K562 (cell line): ENCODE data around the gene SOCS2. TPM values are rescaled to one million over a fixed set of nuclear protein-coding genes. Genes with fewer than 3 reads are reported as not detected.

Experiments
- ATF7 ChIP-seq: fragments of 450-650 bp; IDR thresholded peaks from 2 replicates; pipeline ENCODE4 v1.7.1; 2014; ENCODE audit warnings: mild to moderate bottlenecking, moderate library complexity
- CBFA2T3 ChIP-seq: fragments of 450-650 bp; IDR thresholded peaks from 2 replicates; pipeline ENCODE4 v1.6.1; 2017
- FOXJ3 ChIP-seq: sonication (generic); formaldehyde crosslinking; IDR thresholded peaks from 2 replicates; pipeline ENCODE4 v1.4.0; 2020; ENCODE audit warnings: mild to moderate bottlenecking, missing genetic modification reagents
- JUN ChIP-seq, 2 experiments: sonication (generic) in 1 of 2; formaldehyde crosslinking in 1 of 2; IDR thresholded peaks; 2 replicates each; pipeline versions ENCODE4 v1.6.1 to v1.8.0; 2012 to 2022; ENCODE audit warnings: borderline replicate concordance in 2 of 2, mild to moderate bottlenecking in 2 of 2, improper control_type of control experiment in 1 of 2, low read depth in 1 of 2, low read length in 1 of 2, missing genetic modification reagents in 1 of 2
- MEF2D ChIP-seq: conservative IDR thresholded peaks from 2 replicates; pipeline ENCODE4 v1.6.1; 2016; ENCODE audit warnings: low read depth, missing genetic modification characterization, missing compliant biosample characterization
- MEIS2 ChIP-seq: fragments of 450-650 bp; IDR thresholded peaks from 2 replicates; pipeline ENCODE4 v1.6.1; 2014; ENCODE audit warnings: mild to moderate bottlenecking; ENCODE audit not compliant: partially characterized antibody
- TOE1 ChIP-seq, 2 experiments: fragments of 450-650 bp in 1 of 2; sonication (generic) in 1 of 2; formaldehyde crosslinking in 1 of 2; IDR thresholded peaks; 2 replicates each; pipeline versions ENCODE4 v1.7.1 to v1.8.0; 2016 to 2022; ENCODE audit warnings: borderline replicate concordance in 2 of 2, mild to moderate bottlenecking in 2 of 2, antibody characterized with exemption in 1 of 2, inconsistent platforms in 1 of 2, low read depth in 1 of 2, missing genetic modification reagents in 1 of 2, moderate library complexity in 1 of 2
- TRIM24 ChIP-seq, 2 experiments: fragments of 450-650 bp; IDR thresholded peaks; 2 replicates each; pipeline ENCODE4 v1.6.1; 2016
- polyA plus RNA-seq, 8 experiments: library from polyadenylated mRNA; depleted of rRNA in 4 of 8; stranded (reverse) in 5 of 8; unstranded in 3 of 8; fragments of >200 nt; fragmentation: Nextera tagmentation in 2 of 8; fragmentation: Illumina TruSeq in 1 of 8; extraction: Ambion mirVana in 2 of 8; extraction: Trizol in 1 of 8; gene quantifications; 2 replicates each; pipeline versions ENCODE4 v1.2.1 to v1.2.3, GENCODE V29; 2011 to 2014; ENCODE audit warnings: inconsistent platforms in 1 of 8, missing spikeins in 1 of 8
- total RNA-seq, 7 experiments: library from RNA; depleted of rRNA in 6 of 7; stranded (reverse); fragments of >200 nt in 6 of 7; fragmentation: Illumina TruSeq in 2 of 7; extraction: Trizol in 2 of 7; gene quantifications; 2 replicates each; pipeline versions ENCODE4 v1.2.1 to v1.2.3, GENCODE V29; 2011 to 2021; ENCODE audit warnings: low replicate concordance in 1 of 7
- TF ChIP-seq, protein P1 (sequence below), 2 experiments: fragments of 450-650 bp; formaldehyde crosslinking in 1 of 2; IDR thresholded peaks; 2 replicates each; pipeline versions ENCODE4 v1.4.0 to v1.6.1; 2014 to 2020; ENCODE audit warnings: mild to moderate bottlenecking in 2 of 2, borderline replicate concordance in 1 of 2, low read depth in 1 of 2
- TF ChIP-seq, protein P2 (sequence below): fragments of 450-650 bp; IDR thresholded peaks from 2 replicates; pipeline ENCODE4 v1.6.1; 2017; ENCODE audit warnings: antibody characterized with exemption, mild to moderate bottlenecking
- TF ChIP-seq, protein P3 (sequence below), 2 experiments: fragments of 450-650 bp in 1 of 2; sonication (generic) in 1 of 2; formaldehyde crosslinking in 1 of 2; IDR thresholded peaks in 1 of 2; conservative IDR thresholded peaks in 1 of 2; 2 replicates each; pipeline versions ENCODE4 v1.6.1 to v1.8.1; 2016 to 2023; ENCODE audit warnings: mild to moderate bottlenecking in 2 of 2, moderate library complexity in 2 of 2, inconsistent platforms in 1 of 2, missing genetic modification reagents in 1 of 2

The SOCS2 gene
- total and polyA plus RNA-seq, 9 of the 15 experiments (the other 6 are each of a cell fraction or from before 2014, with no cell fraction given) = 37.0 to 162 (median 98.7) TPM

DNA sequence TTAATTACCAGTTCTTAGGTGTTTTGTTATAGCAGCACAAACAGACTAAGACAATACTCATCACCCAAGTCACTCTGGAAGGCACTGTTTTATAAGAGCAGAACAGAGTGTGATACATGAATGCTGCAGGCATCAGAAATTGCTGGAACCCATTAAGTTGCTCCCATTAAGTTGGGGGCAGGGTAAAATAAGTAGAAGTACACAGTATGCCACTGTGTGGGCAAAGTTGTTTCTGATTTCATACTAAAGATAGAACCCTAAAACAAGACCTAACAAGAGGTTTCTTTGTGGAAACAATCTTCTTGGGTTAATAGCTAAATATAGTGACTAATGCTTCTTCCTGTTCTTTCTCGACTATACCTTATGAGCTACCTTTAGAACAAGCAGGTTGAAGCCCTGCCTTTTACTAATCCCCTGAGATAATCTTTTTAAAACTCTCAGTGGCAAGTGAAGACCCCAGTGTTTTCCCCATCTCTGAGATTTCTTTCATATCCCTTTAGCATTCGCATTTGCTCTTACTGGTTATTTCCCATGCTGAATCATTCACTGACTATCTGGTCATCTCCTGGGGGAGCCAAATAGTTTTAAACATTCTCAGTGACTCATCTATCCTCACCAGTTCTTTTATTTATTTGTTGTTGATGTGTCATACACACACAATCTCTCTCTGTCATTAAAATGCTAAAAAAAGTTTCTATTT lies 52.3 kb downstream of the SOCS2 start (continued):
- TF ChIP-seq, protein P1, sequence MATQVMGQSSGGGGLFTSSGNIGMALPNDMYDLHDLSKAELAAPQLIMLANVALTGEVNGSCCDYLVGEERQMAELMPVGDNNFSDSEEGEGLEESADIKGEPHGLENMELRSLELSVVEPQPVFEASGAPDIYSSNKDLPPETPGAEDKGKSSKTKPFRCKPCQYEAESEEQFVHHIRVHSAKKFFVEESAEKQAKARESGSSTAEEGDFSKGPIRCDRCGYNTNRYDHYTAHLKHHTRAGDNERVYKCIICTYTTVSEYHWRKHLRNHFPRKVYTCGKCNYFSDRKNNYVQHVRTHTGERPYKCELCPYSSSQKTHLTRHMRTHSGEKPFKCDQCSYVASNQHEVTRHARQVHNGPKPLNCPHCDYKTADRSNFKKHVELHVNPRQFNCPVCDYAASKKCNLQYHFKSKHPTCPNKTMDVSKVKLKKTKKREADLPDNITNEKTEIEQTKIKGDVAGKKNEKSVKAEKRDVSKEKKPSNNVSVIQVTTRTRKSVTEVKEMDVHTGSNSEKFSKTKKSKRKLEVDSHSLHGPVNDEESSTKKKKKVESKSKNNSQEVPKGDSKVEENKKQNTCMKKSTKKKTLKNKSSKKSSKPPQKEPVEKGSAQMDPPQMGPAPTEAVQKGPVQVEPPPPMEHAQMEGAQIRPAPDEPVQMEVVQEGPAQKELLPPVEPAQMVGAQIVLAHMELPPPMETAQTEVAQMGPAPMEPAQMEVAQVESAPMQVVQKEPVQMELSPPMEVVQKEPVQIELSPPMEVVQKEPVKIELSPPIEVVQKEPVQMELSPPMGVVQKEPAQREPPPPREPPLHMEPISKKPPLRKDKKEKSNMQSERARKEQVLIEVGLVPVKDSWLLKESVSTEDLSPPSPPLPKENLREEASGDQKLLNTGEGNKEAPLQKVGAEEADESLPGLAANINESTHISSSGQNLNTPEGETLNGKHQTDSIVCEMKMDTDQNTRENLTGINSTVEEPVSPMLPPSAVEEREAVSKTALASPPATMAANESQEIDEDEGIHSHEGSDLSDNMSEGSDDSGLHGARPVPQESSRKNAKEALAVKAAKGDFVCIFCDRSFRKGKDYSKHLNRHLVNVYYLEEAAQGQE (IDR thresholded peaks at IDR 0.05; ENCODE audit: borderline replicate concordance) = peak; percentile 35; the same call in 1 of the 2 replicates
- TF ChIP-seq, protein P1 (CRISPR knock-in tag; IDR thresholded peaks at IDR 0.05; ENCODE audit: low read depth) = no peak
- TF ChIP-seq ATF7 (peak; percentile 39; the same call in 1 of the 2 replicates), TOE1 (IDR thresholded peaks at IDR 0.05; ENCODE audit: borderline replicate concordance) (peak; percentile 30; the same call in 1 of the 2 replicates), TOE1 (CRISPR knock-in tag; IDR thresholded peaks at IDR 0.05; ENCODE audit: borderline replicate concordance, low read depth) (no peak), FOXJ3 (CRISPR knock-in tag) (no peak), JUN (IDR thresholded peaks at IDR 0.05; ENCODE audit: borderline replicate concordance, low read depth, low read length) (peak; percentile 93), JUN (CRISPR knock-in tag; IDR thresholded peaks at IDR 0.05; ENCODE audit: borderline replicate concordance) (no peak), MEF2D (tag) (0 out of 2 replicates have a peak, but pooled peaks have one; percentile 43), CBFA2T3 (peak; percentile 45), MEIS2 (peak; percentile 83), TRIM24 (IDR thresholded peaks at IDR 0.05) (peak; percentile 50 to 70; a peak in 3 of 4 replicates)
- TF ChIP-seq, protein P2, sequence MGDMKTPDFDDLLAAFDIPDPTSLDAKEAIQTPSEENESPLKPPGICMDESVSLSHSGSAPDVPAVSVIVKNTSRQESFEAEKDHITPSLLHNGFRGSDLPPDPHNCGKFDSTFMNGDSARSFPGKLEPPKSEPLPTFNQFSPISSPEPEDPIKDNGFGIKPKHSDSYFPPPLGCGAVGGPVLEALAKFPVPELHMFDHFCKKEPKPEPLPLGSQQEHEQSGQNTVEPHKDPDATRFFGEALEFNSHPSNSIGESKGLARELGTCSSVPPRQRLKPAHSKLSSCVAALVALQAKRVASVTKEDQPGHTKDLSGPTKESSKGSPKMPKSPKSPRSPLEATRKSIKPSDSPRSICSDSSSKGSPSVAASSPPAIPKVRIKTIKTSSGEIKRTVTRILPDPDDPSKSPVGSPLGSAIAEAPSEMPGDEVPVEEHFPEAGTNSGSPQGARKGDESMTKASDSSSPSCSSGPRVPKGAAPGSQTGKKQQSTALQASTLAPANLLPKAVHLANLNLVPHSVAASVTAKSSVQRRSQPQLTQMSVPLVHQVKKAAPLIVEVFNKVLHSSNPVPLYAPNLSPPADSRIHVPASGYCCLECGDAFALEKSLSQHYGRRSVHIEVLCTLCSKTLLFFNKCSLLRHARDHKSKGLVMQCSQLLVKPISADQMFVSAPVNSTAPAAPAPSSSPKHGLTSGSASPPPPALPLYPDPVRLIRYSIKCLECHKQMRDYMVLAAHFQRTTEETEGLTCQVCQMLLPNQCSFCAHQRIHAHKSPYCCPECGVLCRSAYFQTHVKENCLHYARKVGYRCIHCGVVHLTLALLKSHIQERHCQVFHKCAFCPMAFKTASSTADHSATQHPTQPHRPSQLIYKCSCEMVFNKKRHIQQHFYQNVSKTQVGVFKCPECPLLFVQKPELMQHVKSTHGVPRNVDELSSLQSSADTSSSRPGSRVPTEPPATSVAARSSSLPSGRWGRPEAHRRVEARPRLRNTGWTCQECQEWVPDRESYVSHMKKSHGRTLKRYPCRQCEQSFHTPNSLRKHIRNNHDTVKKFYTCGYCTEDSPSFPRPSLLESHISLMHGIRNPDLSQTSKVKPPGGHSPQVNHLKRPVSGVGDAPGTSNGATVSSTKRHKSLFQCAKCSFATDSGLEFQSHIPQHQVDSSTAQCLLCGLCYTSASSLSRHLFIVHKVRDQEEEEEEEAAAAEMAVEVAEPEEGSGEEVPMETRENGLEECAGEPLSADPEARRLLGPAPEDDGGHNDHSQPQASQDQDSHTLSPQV = 0 out of 2 replicates have a peak, but pooled peaks have one; percentile 34
- TF ChIP-seq, protein P3, sequence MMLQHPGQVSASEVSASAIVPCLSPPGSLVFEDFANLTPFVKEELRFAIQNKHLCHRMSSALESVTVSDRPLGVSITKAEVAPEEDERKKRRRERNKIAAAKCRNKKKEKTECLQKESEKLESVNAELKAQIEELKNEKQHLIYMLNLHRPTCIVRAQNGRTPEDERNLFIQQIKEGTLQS (IDR thresholded peaks at IDR 0.05) = peak; percentile 95
- TF ChIP-seq, protein P3 (CRISPR knock-in tag; conservative IDR thresholded peaks at IDR 0.05) = peak; percentile 57; the same call in 1 of the 2 replicates
